HG03196 (cell line): ENCODE data around the gene BOK.
"Not testable (repeated sequence)": the region's sequence is repeated elsewhere in the genome, so short reads cannot be mapped to it uniquely, and the experiment has no call there.

ENCODE experiments used
- ATAC-seq: cut with Tn5 transposase; IDR thresholded peaks from one replicate; pipeline ENCODE4 v1.9.1; 2021; ENCODE audit not compliant: unreplicated experiment

The BOK gene, protein sequence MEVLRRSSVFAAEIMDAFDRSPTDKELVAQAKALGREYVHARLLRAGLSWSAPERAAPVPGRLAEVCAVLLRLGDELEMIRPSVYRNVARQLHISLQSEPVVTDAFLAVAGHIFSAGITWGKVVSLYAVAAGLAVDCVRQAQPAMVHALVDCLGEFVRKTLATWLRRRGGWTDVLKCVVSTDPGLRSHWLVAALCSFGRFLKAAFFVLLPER

GRCh38 chr2:241558532-241559322 lies at the start of gene BOK:
BOK (plus strand) TSS chr2:241558745; CDS start chr2:241559484, 739 bp downstream.
- no peak for ATAC-seq

GRCh38 chr2:241509155-241509784 lies 49.3 kb upstream of the BOK start:
- ATAC-seq, result no peak

- no peak for ATAC-seq
Measured at GRCh38 chr2:241511091-241511741, 47.3 kb upstream of the BOK start.

DNA sequence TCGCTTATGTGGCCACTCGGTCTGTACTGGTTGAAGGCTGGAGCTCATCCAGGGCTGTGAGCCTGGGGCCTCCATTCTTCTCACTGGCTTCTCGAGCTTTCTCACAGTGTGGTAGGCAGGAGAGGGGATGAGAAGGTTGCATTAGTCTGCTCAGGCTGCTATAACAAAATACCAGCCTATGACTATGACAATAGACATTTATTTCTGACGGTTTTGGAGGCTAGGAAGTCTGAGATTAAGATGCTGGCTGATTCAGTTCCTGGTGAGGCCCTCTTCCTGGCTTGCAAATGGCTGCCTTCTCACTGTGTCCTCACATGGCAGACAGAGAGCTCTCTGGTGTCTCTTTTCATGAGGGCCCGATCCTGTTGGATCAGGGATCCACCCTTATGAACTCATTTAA lies 44.0 kb upstream of the BOK start:
- ATAC-seq, result no peak

- no peak for ATAC-seq
Measured at GRCh38 chr2:241514986-241515737, 43.4 kb upstream of the BOK start.

DNA sequence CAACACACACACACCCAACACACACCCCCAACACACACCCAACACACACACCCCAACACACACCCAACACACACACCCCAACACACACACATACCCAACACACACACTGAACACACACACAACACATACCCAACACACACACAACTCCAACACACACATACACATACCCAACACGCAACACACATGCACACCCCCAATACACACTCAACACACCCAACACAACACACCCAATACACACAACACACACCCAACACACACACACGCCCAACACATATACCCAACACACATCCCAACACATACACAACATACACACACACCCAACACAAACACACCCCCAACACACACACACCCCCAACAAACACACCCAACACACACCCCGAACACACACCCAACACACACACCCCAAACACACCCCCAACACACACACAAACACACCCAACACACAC lies 42.0 kb upstream of the BOK start:
- no peak for ATAC-seq

- ATAC-seq, result no peak
Measured at GRCh38 chr2:241517297-241517696, 41.2 kb upstream of the BOK start.

DNA sequence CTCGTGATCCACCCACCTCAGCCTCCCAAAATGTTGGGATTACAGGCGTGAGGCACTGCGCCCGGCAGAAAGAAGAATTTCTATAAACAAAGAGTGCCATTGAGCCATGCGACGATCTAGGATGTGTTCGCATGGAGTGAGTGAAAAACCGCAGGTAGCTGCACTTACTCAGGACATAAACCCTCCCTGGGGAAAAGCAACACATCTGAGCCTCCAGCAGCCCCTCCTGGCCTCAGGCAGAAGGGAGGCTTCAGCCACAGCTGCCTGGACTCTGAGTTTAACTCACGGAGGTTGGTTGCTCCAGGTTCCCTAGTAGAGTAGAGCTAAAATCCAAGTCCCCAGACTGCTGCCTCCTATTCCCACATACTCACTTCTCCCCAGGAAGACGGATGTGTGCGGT lies 38.9 kb upstream of the BOK start:
- ATAC-seq, result no peak

DNA sequence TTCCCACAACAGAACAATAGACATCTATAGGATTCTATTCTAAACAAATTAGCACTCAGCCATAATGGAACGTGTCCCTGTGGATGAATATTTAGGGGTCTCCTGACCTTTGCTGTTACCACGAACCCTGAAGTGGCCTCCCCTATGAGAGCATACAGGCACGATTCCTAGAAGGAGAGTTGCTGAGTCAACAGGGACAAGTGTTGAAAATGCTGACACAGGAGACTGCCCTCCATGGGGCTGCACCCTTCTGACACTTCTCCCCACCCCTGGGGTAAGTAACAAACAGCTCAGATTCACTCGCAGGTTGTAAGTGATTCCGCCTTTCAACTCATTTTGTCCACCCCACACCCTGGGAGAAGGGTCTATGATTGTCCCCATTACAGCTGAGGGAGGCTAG lies 36.1 kb upstream of the BOK start:
- no peak for ATAC-seq

DNA sequence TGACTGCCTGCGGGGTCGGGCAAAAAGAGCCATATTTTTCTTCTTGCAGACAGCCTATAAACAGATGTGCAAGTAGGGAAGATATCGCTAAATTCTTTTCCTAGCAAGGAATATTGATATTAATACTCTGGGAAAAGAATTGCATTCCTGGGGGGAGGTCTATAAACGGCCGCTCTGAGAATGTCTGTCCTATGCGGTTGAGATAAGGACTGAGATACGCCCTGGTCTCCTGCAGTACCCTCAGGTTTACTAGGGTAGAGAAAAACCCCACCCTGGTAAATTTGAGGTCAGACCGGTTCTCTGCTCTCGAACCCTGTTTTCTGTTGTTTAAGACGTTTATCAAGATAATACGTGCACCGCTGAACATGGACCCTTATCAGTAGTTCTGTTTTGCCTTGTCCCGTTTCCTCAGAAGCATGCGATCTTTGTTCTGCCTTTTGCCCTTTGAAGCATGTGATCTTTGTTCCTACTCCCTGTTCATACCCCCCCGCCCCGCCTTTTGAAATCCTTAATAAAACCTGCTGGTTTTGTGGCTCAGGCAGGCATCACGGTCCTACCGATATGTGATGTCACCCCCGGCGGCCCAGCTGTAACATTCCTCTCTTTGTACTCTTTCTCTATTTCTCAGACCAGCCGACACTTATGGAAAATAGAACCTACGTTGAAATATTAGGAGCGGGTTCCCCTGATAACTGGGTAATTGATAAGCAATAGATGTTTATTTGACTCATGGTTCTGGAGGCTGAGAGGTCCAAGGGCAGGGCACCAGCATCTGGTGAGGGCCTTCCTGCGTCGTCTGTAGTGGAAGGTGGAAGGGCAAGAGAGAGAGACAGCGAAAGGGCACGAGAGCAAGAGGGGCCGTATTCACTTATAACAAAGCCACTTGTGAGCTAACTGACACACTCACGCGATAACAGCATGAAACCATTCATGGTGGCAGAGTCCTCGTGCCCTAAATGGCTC lies 32.4 kb upstream of the BOK start:
- not testable (repeated sequence) for ATAC-seq

GRCh38 chr2:241530571-241530970 lies 28.0 kb upstream of the BOK start:
- ATAC-seq, result no peak

DNA sequence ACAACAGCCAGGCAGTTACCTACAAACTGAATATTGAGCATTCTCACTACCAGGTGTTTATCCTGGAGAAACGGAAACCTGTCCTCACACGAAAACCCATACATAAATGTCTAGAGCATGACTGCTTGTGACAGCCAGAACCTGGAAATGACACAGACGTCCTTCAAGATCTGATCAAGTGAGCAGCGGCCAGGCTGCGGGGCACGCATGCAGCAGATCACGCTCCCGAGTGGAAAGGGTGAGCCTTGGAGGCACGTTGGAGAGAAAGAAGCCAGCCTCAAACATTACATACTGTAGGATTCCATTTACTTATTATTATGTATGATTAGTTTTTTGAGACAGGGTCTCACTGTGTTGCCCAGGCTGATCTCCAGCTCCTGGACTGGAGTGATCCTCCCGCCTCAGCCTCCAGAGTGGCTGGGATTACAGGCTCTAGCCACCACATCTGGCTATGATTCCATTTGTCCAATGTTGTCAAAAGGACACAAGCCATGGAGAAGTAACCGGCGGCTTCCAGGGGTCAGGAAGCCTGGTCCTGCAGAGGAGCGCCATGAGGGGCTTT lies 27.3 kb upstream of the BOK start:
- ATAC-seq, result no peak

- no peak for ATAC-seq
Measured at GRCh38 chr2:241532168-241532567, 26.4 kb upstream of the BOK start.

DNA sequence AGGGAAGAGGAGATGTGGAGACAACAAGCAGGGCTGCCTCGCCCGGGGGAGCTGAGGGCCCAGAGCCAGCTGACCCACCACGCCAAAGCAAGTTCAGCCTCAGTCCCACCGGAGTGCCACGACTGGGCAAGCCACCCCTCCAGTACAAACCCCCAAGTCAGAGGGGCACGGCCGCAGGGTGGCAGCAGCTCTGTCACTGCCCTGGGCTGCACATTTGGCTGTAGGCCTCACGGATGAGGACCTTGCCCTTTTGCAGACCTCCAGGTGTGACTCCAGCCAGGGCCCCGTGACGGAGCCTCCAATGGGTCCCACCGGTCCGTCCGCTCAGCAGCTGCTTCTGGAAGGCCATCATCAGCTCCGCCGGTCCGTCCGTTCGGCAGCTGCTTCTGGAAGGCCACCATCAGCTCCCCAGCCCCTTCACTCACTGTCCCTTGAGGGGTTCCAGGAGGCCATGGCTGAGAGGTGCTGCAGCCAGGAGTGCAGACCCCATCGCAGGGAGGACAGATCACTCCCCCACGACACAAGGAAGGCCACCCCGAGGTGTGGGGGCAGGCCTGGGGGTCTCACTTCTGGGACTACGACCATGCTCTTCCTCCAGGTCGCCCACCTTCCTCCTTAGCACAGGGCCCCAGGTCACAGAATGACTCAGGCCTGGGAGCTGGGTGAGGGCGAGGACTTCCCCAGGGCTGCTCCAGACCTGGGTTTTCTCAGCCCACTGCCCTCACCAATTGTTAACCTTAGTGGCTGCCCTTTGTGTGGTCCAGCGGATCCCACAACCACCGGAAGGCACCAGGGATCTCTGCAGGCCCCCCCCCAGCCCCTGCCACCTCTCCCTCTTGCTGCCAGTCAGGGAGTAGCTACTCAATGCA lies 25.6 kb upstream of the BOK start:
- no peak for ATAC-seq

GRCh38 chr2:241534293-241534692 lies 24.3 kb upstream of the BOK start:
- no peak for ATAC-seq

DNA sequence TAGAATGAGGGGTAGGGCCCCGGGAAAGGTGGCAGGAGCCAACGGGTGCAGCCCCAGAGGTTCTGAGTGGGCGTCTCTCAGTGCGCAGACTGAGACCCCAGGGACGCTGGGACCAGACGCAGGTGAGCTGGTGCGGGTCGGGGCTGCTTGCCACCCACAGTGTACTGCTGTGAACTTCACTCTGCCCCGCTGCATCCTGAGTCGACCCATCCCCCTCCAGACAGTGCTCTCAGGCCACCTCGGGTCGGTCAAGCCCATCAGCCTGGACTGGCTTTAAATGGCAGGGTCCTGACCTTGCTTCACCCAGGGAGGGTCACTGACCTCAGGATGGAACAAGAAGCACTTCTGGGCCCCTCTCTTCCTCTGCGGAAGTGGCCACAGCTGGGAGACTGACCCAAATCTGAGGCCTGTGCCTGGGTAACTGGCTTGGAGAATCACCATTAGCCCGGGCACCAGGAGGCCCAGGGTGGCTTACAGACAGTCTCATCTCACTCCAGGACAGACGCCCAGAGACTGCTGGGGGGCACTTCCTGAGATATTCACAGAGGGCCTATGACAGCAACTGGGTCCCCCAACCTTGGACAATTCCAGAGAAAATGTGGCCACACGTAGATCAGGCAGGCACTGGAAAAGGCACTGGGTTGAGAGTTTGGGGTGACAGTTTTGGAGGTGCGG lies 23.7 kb upstream of the BOK start:
- no peak for ATAC-seq

DNA sequence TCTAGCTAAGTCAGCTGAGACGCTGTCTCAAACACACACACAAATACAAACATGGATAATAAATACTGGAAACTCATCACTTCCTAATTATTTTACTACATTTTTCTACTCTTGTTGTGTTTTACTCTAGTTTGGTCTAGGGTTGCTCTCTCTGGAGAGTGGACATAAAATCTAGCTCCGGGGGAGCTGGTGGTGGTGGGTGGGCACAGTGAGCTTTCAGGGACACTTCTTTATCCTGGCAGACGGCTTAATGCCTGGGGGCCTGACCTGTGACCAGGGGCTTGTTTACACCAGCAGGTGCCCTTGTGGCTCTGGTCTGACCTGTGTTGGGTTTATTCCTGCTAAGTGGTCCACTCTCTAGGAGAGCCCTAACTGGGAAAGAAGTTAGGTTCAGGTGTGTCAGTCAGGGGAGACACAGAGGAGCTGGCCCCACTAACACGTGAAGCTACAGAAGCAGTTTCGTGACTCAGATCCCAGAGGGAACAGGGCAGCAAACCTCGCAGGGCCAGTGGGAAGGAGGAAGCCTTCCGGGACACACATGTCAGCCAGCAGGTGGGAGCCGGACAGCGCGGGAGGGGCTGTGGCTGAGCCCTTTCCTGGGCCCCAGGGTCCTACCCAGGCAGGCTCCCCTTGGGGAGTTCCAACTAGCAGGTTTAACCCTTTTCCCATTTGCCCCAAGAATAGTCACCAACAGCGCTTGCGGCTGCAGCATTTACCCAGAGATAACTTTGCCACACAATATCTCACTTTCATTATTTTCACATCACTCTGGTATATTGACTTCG lies 22.5 kb upstream of the BOK start:
- no peak for ATAC-seq
